Bone marrow (tissue), 2 donors: ENCODE results near the gene KCNG2.

ENCODE experiments used
- DNase-seq, 2 donors: peaks; one replicate each; lab custom pipeline; 2025; lab: John Stamatoyannopoulos, UW

Gene KCNG2

DNA sequence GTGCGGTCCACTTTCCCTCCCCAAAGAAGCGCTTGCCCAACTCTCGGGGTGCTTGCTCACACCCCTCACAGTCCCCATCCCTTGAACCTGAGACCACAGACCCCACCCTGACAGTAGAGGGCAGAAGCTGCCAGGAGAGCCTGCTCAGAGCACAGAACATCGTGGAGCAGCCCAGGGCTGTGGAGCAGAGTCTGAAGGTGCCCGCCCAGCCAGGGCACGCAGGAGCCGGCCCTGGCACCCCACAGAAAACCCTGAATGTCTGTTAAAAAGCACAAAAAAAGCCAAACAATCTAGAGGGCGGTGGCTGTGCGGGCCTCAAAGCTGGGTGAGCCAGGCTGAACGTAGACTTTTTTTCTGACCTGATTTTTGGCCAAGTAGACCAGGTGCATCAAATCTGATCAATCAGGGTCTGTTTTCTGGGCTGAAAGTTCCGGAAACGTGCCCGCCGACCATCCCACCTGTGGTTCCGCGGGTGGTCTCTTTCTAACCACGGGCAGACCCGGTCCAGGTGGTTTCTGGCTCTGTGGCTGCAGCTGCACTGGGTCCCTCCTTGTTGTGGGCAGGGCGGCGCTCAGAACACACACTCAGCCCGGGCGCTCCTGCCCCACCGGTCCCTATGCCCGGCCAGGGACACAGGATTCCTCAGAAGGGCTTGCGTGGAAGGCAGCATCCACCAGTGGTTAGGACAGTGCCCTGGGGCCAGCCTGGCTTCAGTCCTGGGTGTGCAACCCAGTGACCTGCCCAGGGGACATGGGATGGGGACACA, 87.4 kb downstream of the KCNG2 start:
- DNase-seq: no peak

DNA sequence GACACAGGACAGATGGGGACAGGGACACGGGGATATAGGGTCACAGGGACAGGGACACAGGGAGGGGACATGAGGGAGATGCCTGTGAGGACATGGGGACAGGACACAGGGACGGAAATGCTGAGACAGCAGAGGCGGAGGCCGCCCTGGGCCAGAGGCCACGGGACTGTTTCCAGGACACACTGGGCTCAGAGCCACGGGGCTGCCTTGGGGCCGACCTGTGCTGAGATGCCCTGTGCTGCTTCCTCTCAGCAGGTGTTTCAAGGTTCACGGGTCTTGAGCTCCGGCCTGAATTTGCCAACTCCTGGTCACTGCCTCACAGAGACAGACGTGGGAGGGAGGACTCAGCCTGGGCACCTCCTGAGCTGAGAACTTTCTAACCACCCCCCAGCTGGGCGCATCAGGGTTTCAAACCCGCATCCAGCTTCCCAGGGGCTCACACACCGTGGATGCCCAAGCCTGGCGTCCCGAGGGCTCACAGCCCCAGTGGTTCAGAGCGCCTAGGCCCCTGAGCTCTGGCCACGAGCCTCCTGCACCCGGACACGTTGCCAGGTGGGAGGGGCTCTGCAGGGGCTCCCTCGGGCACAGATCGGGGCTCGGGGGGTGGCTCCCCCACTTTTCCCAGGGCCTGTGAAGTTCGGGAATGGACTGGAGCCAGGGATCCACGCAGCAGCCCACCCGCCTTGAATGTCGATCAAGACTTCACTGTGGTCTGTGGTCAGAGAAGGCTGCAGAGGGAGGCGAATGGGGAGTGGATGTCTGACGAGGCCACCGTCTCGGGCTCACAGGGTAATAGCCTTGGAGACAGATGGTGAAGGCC, 89.7 kb downstream of the KCNG2 start:
- DNase-seq: no peak

GRCh38 chr18:79888016-79888415, 90.3 kb downstream of the KCNG2 start:
- DNase-seq: no peak

GRCh38 chr18:79889569-79889968, 91.8 kb downstream of the KCNG2 start:
- DNase-seq: no peak

- no peak for DNase-seq
Observed at GRCh38 chr18:79890674-79891073, 92.9 kb downstream of the KCNG2 start.

DNA sequence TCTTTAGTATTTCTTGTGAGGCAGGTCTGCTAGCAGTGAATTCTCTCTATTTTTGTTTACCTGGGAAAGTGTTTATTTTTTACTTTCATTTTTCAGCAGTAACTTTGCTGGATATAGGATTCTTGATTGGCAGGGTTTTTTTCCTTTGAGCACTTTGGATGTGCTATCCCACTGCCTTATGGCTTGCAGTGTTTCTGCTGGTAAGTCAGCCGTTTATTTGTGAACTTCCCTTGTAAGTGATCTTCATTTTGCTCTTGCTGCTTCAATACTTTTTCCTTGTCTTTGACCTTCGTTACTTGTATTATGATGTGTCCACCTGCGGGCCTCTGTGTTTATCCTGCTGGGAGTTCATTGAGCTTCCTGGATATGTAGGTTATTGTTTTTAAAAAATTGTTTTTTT, 99.0 kb downstream of the KCNG2 start:
- DNase-seq: no peak

DNA sequence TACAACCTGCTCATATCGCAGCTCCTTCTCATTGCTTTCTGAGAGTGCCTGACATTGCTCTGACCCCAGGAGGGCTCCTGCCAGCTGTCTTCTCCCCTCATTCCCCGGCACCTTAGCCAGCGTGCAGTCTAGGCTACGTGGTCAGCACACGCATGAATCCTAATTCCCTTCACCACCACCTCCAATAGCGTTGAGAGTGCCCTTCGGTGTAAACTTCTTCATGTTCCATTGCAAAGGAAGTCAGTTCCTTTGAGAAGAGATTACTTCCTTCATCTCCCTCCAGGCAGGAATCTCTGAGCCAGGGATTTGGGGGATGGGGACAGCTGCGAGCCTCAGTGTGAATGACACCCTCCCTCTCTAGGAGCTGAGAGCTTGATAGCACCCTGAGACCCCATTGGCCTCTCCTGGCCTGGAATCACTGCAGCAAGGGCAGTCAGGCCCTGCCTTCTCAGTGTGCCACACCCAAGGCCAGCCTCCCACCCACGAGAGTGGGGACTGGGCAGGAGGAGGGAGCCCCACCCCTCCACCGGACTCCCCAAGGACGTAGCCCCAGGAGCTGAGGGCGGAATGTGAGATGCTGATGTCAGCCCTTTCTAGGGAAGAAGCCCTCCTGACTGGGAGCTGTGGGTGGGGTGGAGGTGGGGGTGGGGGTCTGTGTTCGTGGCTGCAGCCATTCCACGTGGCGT, 100.3 kb downstream of the KCNG2 start:
- DNase-seq: no peak

DNA sequence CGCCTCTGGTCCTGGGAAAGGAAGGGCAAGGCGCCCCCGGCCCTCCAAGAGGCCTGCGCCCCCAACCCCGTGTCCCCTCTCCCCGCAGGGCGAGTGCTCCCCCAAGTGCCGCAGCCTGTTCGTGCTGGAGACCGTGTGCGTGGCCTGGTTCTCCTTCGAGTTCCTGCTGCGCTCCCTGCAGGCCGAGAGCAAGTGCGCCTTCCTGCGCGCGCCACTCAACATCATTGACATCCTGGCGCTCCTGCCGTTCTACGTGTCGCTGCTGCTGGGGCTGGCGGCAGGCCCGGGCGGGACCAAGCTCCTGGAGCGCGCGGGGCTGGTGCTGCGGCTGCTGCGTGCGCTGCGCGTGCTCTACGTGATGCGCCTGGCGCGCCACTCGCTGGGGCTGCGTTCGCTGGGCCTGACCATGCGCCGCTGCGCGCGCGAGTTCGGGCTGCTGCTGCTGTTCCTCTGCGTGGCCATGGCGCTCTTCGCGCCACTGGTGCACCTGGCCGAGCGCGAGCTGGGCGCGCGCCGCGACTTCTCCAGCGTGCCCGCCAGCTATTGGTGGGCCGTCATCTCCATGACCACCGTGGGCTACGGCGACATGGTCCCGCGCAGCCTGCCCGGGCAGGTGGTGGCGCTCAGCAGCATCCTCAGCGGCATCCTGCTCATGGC, 101.3 kb downstream of the KCNG2 start:
- no peak for DNase-seq

DNA sequence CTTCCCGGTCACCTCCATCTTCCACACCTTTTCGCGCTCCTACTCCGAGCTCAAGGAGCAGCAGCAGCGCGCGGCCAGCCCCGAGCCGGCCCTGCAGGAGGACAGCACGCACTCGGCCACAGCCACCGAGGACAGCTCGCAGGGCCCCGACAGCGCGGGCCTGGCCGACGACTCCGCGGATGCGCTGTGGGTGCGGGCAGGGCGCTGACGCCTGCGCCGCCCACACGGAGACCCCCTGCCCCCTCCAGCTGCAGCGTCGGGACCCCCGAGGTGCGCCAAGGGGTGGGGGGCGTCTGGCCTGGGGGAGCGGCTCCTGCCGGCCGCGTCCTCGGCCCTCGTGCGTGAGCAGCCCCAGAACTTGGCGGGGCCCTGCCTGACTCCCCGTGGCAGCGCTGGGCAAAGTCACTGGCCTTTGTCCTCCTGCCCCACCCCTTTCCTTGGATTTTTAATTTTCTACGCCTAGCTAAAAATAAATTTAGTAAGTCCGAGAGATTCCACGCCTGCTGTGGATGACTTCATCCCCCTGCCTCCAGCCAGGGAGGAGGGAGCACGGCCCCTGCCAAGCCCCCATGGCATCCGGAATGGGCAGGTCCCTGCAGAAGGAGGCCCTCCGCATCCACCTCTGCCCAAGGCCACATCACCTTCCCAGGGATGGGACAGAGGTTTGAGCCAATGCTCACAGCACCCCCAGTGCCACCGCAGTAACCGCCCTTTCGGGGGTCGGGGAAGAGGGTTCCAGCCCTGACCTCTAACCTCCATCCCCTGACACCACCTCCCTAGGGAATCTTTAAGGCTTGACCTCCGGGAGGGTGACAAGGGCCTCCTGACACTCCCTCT, 102.1 kb downstream of the KCNG2 start:
- no peak for DNase-seq

- DNase-seq: no peak
Observed at GRCh38 chr18:79900610-79901570, 103.2 kb downstream of the KCNG2 start.

- DNase-seq: no peak
Observed at GRCh38 chr18:79901665-79902064, 103.9 kb downstream of the KCNG2 start.

GRCh38 chr18:79902075-79902474, 104.3 kb downstream of the KCNG2 start:
- no peak for DNase-seq

DNA sequence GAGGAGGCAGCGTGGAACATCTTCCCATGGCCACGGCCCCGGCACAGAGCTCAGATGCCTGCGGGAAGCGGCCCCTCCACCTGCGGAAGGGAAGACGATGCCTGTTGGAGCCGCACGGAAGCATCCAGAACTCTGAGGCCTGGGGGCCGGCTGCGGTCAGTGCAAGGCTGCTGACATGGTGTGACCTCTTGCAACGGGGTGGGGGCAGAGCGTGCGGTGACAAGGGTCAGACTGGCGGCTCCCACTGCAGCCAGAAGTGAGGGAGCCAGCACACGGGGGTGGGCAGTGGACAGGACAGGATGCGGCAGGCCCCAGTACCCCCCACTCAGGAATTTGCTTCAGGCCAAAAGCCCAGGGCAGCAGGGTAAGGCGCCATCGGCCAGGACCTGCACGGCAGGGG, 104.9 kb downstream of the KCNG2 start:
- no peak for DNase-seq

- no peak for DNase-seq
Observed at GRCh38 chr18:79903071-79903635, 105.4 kb downstream of the KCNG2 start.

GRCh38 chr18:79903787-79904356, 106.1 kb downstream of the KCNG2 start:
- no peak for DNase-seq

DNA sequence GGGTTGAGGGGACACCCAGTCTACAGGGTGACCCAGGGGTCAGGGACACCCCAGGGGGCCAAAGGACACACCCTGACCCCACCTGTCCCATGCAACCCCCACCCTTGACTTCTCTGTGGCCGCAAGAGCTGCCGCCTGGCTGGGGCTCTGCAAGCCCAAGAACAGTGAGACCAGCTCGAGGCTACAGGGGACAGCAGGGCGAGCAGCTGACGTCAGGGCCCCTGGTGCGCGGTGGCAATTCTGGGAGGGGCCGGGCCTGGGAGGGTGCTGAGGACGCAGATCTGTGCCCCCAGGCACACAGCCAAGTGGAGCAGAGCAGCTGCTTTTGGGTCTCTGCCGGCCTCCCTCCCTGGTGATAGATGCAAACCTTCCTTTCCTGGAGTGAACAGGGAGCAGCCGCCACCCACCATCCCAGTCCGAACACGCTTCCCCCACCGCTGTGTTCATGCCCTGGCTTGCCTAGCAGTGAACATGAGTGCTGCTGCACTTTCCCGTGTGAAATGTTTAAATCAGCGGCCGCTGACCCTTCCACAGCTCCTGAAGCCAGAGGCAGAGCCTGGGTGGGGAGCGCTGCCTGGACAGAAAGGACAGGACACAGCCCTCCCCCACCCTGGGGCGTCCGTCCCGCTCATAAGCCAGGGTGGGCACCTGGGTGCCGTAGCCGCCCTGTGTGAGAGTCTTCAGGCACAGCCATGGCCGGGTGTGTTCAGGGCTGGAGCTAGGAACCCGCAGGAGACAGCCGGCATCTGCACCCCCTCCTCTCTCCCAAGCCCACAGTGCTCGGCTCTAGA, 106.8 kb downstream of the KCNG2 start:
- DNase-seq: no peak

- DNase-seq: no peak
Observed at GRCh38 chr18:79905389-79905911, 107.7 kb downstream of the KCNG2 start.

DNA sequence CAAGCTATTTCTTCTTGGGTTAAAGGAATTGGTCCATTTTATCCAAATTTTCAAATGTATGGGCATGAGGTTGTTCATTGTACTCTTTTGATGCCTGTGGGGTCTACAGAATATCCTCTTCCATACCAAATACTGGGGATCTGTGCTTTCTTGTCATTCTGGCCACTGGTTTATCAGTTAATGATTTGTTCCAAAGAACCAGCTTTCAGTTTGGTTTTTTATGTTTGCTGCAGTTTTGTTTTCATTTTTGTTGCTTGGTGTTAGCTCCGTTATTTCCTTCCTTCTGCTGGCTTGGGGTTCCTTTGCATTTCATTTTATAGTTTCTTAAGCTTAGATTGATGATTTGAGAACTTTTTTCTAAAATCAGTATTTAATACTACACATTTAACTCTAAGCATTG, 108.3 kb downstream of the KCNG2 start:
- DNase-seq: no peak
